IMR-90 (cell line): ENCODE data around the gene DDX19B.
"Not testable (repeated sequence)": the region's sequence is repeated elsewhere in the genome, so short reads cannot be mapped to it uniquely, and the experiment has no call there.

ENCODE experiments used
- CTCF ChIP-seq: conservative IDR thresholded peaks from 2 replicates; pipeline ENCODE4 v1.5.1; 2012; ENCODE audit warnings: mild to moderate bottlenecking, low read depth, low read length, improper control_type of control experiment
- POLR2A ChIP-seq: IDR thresholded peaks from 2 replicates; pipeline ENCODE4 v1.6.1; 2012; ENCODE audit warnings: mild to moderate bottlenecking, low read depth, low read length
- RAD21 ChIP-seq: IDR thresholded peaks from 2 replicates; pipeline ENCODE4 v1.6.1; 2012; ENCODE audit warnings: low read length, improper control_type of control experiment
- RFX5 ChIP-seq: IDR thresholded peaks from 2 replicates; pipeline ENCODE4 v1.8.0; 2012; ENCODE audit warnings: low read depth, mild to moderate bottlenecking, low read length, moderate library complexity

- not testable (repeated sequence) for TF ChIP-seq RFX5, CTCF, POLR2A, RAD21
Measured at GRCh38 chr16:70287304-70287971, 11.5 kb upstream of the DDX19B start.
